GM11168 (cell line): ENCODE data around the gene TADA2A.
"Not testable (repeated sequence)": the region's sequence is repeated elsewhere in the genome, so short reads cannot be mapped to it uniquely, and the experiment has no call there.

Experiments used
- in situ Hi-C: fragments of 300-500 bp; cut with MboI; formaldehyde crosslinking; loops from one replicate; pipeline ENCODE4 v1.12.0; 2022; ENCODE audit warnings: low sequenced_read_pairs; ENCODE audit not compliant: unreplicated experiment

TADA2A gene

DNA sequence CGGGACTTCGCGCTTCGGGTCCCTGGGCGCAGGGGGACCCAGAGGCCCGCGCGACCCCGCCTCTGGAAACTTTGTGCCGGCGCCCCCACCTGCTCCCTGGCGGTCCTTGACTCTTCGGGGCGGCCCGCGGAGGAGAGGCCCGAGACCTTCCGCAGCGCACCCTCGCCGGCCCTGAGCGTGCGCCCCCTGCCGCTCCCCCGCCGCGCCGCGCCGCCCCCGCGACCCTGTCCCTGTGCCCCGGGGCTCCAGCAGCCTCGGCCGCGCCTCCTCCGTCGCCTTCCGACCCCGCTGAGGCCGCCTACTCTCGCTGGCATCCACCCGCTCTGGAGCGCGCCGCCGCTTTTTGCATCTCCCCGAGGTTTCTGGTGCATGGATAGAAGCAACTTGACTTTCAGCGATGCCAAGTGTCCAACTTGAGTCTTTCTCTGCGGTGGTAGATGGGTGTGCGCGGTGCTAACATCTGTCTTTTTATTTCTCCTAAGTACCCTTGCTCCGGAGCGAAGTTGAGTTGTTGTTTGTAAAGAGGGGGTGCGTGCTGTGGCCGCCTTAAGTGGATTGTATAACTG, 83.4 kb downstream of the TADA2A start:
- in situ Hi-C loops = no loop called here

DNA sequence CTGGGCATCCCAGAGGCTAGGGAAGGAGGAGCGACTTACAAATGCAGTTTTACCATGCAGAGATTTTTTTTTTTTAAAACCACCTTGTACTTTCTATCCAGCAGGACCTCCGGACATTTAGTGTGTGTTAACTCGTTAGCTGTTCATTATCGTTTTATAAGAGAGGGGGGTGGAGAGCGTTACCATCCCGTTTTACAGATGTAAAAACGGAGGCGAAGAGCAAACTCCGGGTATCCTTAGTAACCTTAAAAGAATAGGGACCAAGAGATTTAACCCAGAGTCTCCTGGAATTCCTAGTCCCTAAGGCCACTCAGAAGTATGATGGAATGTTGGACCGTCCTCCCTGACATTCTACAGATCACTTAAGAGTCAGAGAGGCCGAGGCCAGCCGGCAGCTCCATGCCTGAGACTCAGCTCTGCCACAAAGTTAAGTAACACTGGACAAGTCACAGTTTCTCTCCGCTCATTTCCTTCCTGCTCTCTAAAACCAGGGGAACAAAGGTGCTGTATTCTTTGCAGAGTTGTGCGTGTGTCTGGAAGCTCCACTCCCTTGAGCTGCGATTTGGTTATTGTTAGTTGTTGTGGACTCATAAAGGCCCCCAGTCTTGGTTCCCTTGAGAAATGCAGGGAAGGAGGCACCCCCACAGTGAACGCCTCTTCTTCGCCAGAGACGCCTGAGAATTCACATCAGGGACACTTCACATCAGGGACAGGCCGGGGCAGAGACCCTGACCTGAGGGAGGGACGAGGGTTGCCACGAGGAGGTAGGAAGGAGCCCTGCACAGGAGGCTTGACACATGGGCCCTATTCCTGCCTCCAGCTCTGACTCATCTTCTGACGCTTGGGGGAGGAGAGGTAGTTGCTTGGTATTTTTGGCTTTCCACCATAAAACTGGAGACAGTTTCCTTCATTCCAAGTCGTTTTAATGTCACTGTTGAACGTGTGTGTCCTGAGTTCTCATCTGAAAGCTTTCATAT, 84.2 kb downstream of the TADA2A start:
- in situ Hi-C loops = no loop called here

DNA sequence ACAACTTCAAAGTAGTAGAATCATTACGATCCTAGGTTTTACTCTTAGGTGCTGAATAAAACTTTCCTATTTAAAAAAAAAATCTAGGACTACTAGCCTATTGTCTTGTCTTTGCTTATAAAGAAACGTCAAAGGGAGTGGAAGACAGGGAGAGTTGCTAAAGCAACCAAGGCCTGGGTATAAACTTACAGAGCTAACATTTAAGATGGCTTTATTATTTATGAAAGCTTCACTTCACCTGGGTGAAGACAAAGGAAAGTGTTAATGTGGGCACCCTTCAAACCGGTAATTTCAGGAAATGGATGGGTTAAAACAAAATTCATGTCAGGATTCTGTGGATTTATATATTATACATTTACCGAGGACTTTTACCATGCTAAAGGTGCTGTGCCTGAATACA, 85.5 kb downstream of the TADA2A start:
- in situ Hi-C loops = no loop called here

DNA sequence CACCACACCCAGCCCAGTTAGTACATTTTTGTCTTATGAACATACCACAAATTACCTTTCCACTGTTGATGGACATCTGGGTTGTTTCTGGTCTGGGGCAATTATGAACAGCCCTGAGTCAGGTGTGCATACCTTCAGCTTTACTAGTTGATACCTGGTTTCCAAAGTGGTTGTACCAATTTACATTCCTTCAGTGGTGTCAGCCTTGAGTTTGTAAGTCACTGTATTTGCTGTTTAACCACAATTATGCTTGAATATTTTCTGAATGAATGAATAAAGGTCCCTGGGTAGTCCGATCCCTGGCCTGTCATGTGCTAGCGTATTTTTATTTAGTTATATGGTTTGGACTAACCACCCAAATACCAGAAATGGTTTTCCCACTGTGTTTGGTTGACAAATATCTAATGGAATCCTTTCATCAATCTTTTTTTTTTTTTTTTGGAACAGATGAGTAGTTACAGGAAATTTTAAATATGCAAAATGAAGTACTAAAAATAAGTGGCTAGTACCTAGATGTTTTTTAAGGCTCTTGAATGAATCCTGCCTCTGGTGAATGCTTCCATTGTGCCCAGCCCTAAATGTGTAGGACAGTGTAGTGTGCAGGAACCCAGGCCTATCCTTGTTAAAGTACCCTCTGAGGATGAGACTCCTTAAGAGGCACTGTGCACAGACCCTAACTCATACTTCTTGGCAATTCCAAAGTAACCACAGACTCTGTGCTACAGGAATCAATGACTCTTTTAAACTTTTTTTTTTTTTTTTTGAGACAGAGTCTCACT, 86.8 kb downstream of the TADA2A start:
- in situ Hi-C loops = no loop called here

DNA sequence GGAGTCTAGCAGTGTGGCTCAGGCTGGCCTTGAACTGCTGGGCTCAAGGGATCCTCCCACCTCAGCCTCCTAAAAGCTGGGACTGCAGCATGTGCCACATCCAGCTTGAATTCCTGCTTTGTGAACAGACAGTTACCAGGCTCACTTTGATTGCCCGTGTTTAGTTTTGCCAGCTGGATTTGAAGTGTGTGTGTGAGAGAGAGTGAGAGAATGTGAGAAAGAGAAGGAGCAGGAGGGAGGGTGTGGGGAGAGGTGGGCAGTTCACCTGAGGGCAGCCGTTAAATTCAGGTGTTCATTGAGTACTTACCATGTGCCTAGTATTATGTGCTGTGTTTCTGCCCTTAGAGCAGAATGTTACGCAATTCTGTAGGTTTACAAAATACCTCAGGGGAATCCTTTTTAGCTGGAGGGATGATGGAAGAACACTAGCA, 87.7 kb downstream of the TADA2A start:
- in situ Hi-C loops = no loop called here

DNA sequence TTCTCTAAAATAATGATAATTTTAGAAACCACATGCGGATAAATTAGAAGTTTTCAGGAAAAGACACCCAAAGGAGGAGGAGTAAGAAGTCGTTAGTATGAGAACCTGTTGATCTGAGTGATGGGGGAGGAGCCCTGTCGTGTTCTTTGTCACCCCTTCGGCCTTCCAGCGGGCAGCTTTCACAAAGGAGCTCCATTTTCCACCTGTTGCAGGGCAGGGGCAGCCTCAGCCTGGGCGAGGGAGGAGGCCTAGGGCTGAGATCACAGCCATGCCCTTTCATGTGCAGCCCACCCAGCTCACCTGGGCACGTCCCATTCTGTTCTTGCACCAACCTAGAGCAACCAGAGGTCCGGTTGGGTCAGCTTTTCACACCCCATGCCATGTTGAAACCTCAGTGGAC, 88.3 kb downstream of the TADA2A start:
- in situ Hi-C loops = no loop called here

DNA sequence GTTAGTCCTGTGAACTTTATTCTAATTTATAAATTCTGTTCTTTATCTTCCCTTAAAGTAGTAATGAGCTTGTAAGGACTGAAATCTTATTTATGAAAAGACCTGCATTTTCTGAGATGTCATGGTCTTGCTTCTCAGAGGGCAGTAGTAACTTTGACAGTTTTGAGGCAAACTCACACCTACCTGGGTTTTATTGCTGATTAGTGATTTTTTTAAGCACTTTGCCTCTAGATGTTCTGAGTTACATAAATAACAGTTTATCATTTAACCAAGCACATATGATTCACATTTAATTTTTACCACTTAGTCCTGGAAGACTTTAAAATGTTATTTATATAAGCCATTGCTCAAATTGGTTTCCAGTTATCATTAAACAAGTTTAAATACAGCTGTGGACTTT, 93.7 kb downstream of the TADA2A start:
- in situ Hi-C loops = no loop called here

DNA sequence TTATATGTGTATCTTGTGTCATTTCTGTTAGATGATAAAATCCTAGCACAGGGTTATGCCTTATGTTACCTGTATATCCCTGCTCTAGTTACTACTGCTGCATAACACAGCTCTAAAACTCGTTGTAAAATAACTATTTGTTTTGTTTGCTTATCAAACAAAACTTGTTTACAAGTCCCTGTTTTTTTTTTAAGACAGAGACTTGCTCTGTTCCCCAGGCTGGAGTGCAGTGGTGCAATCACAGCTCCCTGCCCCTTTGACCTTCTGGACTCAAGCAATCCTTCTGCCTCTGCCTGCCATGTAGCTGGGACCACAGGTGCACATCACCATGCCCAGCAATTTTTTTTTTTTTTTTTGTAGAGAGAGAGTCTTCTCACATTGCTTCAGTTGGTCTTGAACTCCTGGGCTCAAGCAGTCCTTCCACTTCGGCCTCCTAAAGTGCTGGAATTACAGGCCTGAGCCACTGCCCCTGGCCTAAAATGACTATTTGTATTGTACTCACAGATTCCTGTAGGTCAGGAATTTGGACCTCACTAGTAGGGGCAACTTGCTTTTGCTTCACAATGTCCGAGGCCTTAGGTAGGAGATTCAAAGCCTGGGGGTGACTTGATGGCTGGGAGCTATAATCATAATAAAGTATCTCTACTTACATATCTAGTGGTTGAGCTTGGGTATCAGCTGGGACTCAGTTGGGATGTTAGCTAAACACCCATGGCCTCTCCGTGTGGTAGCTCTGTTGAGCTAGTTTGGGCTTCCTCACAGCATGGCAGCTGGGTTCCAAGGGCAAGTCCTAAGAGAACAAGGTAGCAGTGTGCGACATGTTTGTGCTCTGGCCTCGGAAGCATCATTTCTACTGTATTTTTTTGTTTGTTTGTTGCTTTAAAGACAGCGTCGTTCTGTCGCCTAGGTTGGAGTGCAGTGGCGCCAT, 95.6 kb downstream of the TADA2A start:
- in situ Hi-C loops = no loop called here

DNA sequence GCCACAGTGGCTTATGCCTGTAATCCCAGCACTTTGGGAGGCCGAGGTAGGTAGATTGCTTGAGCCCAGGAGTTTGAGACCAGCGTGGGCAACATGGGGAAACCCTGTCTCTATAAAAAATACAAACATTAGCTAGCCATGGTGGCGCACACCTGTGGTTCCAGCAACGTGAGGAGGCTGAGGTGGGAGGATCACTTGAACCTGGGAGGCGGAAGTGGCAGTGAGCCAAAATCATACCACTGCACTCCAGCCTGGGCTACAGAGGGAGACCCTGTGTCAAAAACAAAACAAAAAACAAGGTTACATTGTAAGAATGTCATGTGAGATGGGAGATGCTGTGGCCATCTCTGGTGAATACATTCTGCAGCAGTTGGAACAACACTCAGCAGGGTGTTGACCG, 96.5 kb downstream of the TADA2A start:
- in situ Hi-C loops = no loop called here

DNA sequence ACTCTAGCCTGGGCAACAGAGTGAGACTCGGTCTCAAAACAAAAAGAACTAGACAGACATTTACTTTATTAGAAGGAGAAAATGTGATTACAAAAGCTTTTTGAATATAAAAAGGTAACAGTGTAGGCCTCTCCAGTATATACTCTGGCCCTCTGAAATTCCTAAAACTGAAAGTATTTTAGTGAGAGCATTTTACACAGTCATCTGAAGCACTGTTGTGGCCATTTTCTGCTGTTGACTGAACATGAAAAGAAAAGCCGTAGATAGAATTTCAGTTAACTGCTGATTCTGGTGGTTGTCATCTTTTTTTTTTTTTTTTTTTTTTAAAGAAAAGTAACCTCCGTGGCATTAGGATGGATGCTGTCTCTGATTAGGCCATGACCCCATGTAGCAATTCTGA, 98.6 kb downstream of the TADA2A start:
- in situ Hi-C loops = no loop called here

DNA sequence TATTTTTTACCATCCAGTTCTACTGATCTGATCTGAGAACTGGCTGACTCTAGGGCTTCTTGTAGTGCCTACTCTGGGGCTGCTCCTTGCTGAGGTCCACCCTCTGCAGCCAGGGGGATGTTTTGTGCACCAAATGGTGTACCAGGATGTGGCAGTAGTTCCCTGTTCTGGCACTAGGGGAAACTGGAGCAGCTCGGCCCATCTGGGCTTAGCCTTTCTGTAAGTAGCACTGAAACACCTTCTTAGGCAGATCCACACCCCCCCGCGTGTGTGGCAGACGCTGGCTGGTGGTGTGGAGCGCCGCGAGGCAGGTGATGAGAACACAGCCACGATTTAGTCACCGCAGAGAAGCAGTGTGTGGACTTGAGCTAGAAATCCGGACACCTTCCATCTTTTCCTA, 100.0 kb downstream of the TADA2A start:
- in situ Hi-C loops = no loop called here

DNA sequence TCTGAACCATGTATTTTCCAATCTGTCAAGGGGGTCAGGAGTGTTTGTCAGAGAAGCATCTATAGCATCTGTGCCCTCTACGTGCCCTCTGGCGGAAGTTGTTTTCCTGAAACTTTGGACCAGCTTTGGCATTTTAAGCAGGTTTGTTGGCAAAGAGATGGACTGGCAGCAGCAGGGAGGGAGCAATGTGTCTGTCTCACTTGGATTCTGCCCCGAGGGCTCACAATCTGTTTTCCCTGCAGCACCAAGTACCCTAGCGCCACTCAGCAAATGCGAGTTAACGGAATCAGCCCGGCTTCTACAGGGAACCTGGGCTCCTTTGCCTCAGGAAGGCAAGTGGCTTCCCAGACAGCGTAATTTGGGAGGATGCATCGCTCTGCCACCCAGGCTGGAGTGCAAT, 100.4 kb downstream of the TADA2A start:
- in situ Hi-C loops = no loop called here

DNA sequence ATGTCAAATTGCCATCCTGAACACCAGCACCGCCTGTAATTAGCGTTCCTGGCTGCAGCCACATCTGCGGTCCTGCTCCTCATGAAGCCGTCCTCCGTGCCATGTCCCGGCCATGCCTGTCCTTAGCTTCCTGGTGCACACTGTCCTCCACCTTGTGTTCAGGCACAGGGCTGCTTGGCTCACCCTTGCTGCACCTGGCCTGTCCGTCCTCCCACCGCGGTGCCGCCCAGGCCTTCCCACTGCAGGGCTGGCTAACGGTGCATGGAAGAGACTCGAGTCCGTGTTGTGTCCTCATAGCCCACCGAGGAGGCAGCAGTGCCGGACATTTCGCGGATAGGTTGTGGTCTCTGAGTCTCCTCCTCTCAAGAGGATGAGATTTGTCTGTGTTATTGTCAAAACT, 103.4 kb downstream of the TADA2A start:
- in situ Hi-C loops = no loop called here

DNA sequence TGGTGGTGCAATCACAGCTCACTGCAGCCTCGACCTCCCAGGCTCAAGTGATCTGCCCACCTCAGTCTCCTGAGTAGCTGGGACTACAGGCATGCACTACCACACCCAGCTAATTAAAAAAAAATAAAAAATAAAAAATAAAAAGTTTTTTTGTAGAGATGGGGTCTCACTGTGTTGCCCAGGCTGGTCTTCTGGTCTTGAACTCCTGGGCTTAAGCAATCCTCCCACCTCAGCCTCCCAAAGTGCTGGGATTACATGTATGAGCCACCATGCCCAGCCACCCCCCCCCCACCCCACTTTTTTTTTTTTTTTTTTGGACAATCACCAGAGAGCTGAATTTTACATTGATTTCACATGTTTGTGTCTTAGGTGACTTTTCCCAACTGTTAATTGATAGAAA, 105.0 kb downstream of the TADA2A start:
- in situ Hi-C loops = not testable (repeated sequence)

DNA sequence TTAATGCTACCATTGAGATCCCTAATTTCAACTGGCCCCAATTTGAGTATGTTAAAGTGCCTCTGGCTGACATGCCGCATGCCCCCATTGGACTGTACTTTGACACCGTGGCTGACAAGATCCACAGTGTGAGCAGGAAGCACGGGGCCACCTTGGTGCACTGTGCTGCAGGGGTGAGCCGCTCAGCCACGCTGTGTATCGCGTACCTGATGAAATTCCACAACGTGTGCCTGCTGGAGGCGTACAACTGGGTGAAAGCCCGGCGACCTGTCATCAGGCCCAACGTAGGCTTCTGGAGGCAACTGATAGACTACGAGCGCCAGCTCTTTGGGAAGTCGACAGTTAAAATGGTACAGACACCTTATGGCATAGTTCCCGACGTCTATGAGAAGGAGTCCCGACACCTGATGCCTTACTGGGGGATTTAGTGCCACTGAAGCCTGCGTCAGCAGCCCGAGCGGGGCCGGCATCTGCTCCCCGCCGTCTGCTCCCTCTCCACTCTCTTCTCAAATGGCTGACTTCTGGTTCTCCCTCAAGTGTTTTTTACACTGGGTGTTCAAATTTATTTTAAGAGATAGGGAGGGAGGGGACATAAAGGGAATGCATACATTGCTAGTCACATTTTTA, 105.9 kb downstream of the TADA2A start:
- in situ Hi-C loops = no loop called here

DNA sequence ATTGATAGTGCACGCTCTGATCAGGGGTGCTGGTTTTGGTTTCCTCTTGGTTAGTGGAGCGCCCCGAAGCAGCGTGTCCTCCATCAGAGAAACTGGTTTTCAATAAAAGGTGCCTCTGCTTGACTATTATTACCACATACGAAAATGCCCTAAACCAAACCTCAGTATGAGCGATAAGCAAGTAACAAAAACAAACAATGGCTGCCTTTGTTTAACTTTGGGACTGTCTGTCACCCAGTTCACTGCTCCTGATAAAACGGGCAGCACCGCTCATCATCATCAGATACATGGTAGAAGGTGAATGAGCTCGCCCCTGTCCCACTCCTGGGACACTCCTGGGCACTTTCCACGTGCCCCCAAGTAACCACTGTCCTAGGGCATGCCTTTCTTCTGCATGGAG, 107.0 kb downstream of the TADA2A start:
- in situ Hi-C loops = no loop called here

DNA sequence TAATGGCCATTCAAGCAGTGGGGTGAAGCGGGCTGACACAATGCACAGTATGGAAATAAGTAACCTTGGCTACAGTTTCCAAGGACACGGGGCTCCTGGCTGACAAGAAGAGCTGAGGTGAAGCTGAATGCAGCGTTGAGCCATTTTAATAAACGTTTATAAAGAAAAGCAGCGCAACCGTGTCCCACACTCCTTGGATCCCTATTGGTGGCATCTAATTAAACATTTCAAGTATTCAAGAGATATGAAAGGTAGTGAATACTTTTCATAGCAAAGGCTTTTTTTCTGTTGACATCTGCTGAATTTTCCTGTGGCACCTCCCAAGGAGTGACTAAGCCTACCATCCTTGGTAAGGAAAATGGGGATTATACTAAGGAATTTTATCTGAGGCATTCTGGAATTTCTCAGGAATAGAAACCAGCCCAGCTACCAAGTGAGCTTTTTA, 109.5 kb downstream of the TADA2A start:
- in situ Hi-C loops = no loop called here

DNA sequence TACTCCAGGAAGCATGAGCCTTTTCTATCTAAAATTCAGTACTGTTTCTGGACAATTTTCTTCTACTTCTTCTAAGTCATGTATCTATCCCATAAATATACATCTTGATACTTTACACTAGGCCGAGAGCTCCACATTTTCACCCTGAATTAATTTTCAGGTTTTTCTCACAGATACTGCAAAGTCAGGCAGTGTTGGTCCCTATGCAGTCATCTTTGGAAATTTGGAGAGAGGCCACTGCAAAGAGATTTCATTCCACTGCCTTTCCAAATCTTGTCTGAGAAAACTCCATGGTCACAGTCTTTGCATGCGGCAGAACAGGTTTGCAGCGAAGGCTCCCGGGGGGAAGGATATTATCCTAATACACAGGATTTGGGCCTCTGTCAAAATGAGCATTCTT, 111.2 kb downstream of the TADA2A start:
- in situ Hi-C loops = no loop called here

DNA sequence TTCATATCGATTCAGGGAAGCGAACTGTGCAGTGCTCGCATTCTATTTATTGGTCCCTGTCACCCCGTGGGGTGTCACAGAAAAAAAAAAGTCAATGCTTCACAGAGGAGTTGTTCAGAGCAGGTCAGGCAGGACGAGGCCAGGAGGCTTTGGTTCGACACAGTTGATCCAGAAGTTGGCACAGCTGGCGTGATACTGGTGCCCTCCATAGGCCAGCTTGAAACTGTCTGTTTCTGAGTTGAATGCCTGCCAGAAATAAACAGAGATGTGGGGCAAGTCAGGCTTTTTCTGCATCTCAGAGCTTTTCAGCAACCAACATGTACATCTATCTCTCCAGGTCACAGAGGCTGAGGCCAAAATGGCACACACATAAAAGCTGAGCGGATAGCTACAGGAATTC, 112.1 kb downstream of the TADA2A start:
- in situ Hi-C loops = no loop called here
